ENCODE data around the gene FABP1. TPM values are rescaled to one million over a fixed set of nuclear protein-coding genes. Genes with fewer than 3 reads are reported as not detected.

FABP1 gene
- total and polyA plus RNA-seq, 2 donors (not counting 1 experiment from before 2014, with no cell fraction given): not detected

- no peak for DNase-seq (ENCODE audit: low read depth in 2 of 2)
- no peaks in the 10 kb centered on the region for H3K4me1 ChIP-seq (ENCODE audit: control insufficient read depth, extremely low read depth, insufficient read depth, low read length)
- H3K27me3 ChIP-seq (ENCODE audit: control insufficient read depth, insufficient read depth, low read length): no peaks in the 10 kb centered on the region
- no peaks in the 10 kb centered on the region for H3K36me3 ChIP-seq (ENCODE audit: control insufficient read depth, insufficient read depth, low read length)
- no peaks in the 10 kb centered on the region for H4K20me1 ChIP-seq (ENCODE audit: control insufficient read depth, extremely low read depth, insufficient read depth, low read length)
- no peak overlapping the region for H3K9ac ChIP-seq (ENCODE audit: insufficient read depth, low read length)
- no peak overlapping the region for H3K27ac ChIP-seq (ENCODE audit: insufficient read depth, low read length)
- TF ChIP-seq CTCF (conservative IDR thresholded peaks at IDR 0.05 in 1 of 2, IDR thresholded peaks at IDR 0.05 in 1 of 2; ENCODE audit: low read depth in 1 of 2, low read length in 2 of 2) (no peak), EZH2 (IDR thresholded peaks at IDR 0.05; ENCODE audit: low read length, missing control alignments) (no peak)
- no peaks in the 10 kb centered on the region for H3K9me3 ChIP-seq (ENCODE audit: control insufficient read depth, insufficient read depth, low read depth, low read length)
- no peak overlapping the region for H3K4me2 ChIP-seq (ENCODE audit: extremely low read depth, insufficient read depth, low read length)
- no peak overlapping the region for H2AFZ ChIP-seq (ENCODE audit: low read length)
- H3K4me3 ChIP-seq (replicated peaks in 1 of 4; ENCODE audit: control extremely low read depth in 1 of 4, insufficient read depth in 1 of 4, low read depth in 3 of 4, low read length in 4 of 4): no peak overlapping the region
- H3K79me2 ChIP-seq (ENCODE audit: control insufficient read depth, insufficient read depth, low read length): no peaks in the 10 kb centered on the region
These were observed 45.8 kb downstream of the FABP1 start for GRCh38 chr2:88081924-88082608.

- no peaks in the 10 kb centered on the region for H3K4me1 ChIP-seq (ENCODE audit: control insufficient read depth, extremely low read depth, insufficient read depth, low read length)
- H3K79me2 ChIP-seq (ENCODE audit: control insufficient read depth, insufficient read depth, low read length): no peaks in the 10 kb centered on the region
- H2AFZ ChIP-seq (ENCODE audit: low read length): no peak overlapping the region
- H3K27ac ChIP-seq (ENCODE audit: insufficient read depth, low read length): no peak overlapping the region
- no peaks in the 10 kb centered on the region for H4K20me1 ChIP-seq (ENCODE audit: control insufficient read depth, extremely low read depth, insufficient read depth, low read length)
- no peaks in the 10 kb centered on the region for H3K9me3 ChIP-seq (ENCODE audit: control insufficient read depth, insufficient read depth, low read depth, low read length)
- H3K4me3 ChIP-seq (replicated peaks in 1 of 4; ENCODE audit: control extremely low read depth in 1 of 4, insufficient read depth in 1 of 4, low read depth in 3 of 4, low read length in 4 of 4): no peak overlapping the region
- H3K9ac ChIP-seq (ENCODE audit: insufficient read depth, low read length): no peak overlapping the region
- H3K4me2 ChIP-seq (ENCODE audit: extremely low read depth, insufficient read depth, low read length): no peak overlapping the region
- no peak for DNase-seq (ENCODE audit: low read depth in 2 of 2)
- TF ChIP-seq EZH2 (IDR thresholded peaks at IDR 0.05; ENCODE audit: low read length, missing control alignments) (no peak), CTCF (conservative IDR thresholded peaks at IDR 0.05 in 1 of 2, IDR thresholded peaks at IDR 0.05 in 1 of 2; ENCODE audit: low read depth in 1 of 2, low read length in 2 of 2) (no peak)
- no peaks in the 10 kb centered on the region for H3K27me3 ChIP-seq (ENCODE audit: control insufficient read depth, insufficient read depth, low read length)
- H3K36me3 ChIP-seq (ENCODE audit: control insufficient read depth, insufficient read depth, low read length): no peaks in the 10 kb centered on the region
These were observed 47.3 kb downstream of the FABP1 start for GRCh38 chr2:88080545-88080944.

GRCh38 chr2:88078643-88079172, 49.2 kb downstream of the FABP1 start:
- H3K9ac ChIP-seq (ENCODE audit: insufficient read depth, low read length): no peak overlapping the region
- no peaks in the 10 kb centered on the region for H4K20me1 ChIP-seq (ENCODE audit: control insufficient read depth, extremely low read depth, insufficient read depth, low read length)
- H3K27me3 ChIP-seq (ENCODE audit: control insufficient read depth, insufficient read depth, low read length): no peaks in the 10 kb centered on the region
- no peaks in the 10 kb centered on the region for H3K9me3 ChIP-seq (ENCODE audit: control insufficient read depth, insufficient read depth, low read depth, low read length)
- TF ChIP-seq EZH2 (IDR thresholded peaks at IDR 0.05; ENCODE audit: low read length, missing control alignments) (no peak), CTCF (conservative IDR thresholded peaks at IDR 0.05 in 1 of 2, IDR thresholded peaks at IDR 0.05 in 1 of 2; ENCODE audit: low read depth in 1 of 2, low read length in 2 of 2) (no peak)
- H2AFZ ChIP-seq (ENCODE audit: low read length): no peak overlapping the region
- no peaks in the 10 kb centered on the region for H3K36me3 ChIP-seq (ENCODE audit: control insufficient read depth, insufficient read depth, low read length)
- H3K79me2 ChIP-seq (ENCODE audit: control insufficient read depth, insufficient read depth, low read length): no peaks in the 10 kb centered on the region
- no peak overlapping the region for H3K4me3 ChIP-seq (replicated peaks in 1 of 4; ENCODE audit: control extremely low read depth in 1 of 4, insufficient read depth in 1 of 4, low read depth in 3 of 4, low read length in 4 of 4)
- no peak overlapping the region for H3K4me2 ChIP-seq (ENCODE audit: extremely low read depth, insufficient read depth, low read length)
- no peak overlapping the region for H3K27ac ChIP-seq (ENCODE audit: insufficient read depth, low read length)
- H3K4me1 ChIP-seq (ENCODE audit: control insufficient read depth, extremely low read depth, insufficient read depth, low read length): no peaks in the 10 kb centered on the region
- no peak for DNase-seq (ENCODE audit: low read depth in 2 of 2)

Measured in fibroblast of lung (primary cell).